ENCODE measurements around the gene C7orf25.

Gene C7orf25

DNA sequence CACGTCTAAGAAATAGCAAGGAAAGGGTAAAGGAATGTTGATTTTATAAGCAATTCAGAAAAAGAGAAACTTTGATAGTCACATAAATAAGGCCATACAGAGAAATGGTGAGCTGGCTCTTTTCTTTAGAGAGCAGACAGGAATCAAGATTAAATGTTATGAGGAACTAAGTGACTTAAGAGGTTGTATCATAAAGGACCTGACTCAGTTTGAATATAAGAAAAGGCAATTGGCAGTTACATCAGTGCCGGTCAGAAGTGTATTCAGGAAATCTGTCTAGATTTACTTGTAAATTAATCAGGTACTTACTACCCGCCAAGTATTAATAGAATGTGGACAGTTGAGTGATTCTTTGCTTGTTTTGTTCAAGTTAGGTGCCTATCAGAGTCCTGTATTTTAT, 22.4 kb upstream of the C7orf25 start:
- TF ChIP-seq ZNF677 (tag by site-specific recombination; IDR thresholded peaks at IDR 0.05): no peak
- TF ChIP-seq, protein P1, sequence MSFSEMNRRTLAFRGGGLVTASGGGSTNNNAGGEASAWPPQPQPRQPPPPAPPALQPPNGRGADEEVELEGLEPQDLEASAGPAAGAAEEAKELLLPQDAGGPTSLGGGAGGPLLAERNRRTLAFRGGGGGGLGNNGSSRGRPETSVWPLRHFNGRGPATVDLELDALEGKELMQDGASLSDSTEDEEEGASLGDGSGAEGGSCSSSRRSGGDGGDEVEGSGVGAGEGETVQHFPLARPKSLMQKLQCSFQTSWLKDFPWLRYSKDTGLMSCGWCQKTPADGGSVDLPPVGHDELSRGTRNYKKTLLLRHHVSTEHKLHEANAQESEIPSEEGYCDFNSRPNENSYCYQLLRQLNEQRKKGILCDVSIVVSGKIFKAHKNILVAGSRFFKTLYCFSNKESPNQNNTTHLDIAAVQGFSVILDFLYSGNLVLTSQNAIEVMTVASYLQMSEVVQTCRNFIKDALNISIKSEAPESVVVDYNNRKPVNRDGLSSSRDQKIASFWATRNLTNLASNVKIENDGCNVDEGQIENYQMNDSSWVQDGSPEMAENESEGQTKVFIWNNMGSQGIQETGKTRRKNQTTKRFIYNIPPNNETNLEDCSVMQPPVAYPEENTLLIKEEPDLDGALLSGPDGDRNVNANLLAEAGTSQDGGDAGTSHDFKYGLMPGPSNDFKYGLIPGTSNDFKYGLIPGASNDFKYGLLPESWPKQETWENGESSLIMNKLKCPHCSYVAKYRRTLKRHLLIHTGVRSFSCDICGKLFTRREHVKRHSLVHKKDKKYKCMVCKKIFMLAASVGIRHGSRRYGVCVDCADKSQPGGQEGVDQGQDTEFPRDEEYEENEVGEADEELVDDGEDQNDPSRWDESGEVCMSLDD (tag by site-specific recombination; IDR thresholded peaks at IDR 0.05): no peak
- no peak for TF ChIP-seq ZNF184 (tag by site-specific recombination; IDR thresholded peaks at IDR 0.05)
- no peak for TF ChIP-seq WT1 (tag by site-specific recombination; IDR thresholded peaks at IDR 0.05)
- TF ChIP-seq ZNF837 (tag by site-specific recombination; IDR thresholded peaks at IDR 0.05): no peak
- Histone ChIP-seq H3K4me3 (ENCODE audit: low read depth, low read length) (no peak overlapping the region), H3K36me3 (ENCODE audit: control insufficient read depth in 2 of 2, insufficient read depth in 1 of 2, low read length in 2 of 2) (peaks cover 35 to 40% of the 10 kb centered on the region in 2 experiments), H3K9me3 (ENCODE audit: control insufficient read depth, insufficient read depth, low read depth, low read length) (no peaks in the 10 kb centered on the region), H3K4me1 (ENCODE audit: control insufficient read depth, insufficient read depth, low read length) (no peaks in the 10 kb centered on the region), H3K27ac (ENCODE audit: extremely low read depth, low read depth, low read length) (no peak overlapping the region)
- ChIA-PET CTCF (interaction anchor here (0.8 to 1.2 kb wide), 3 partner anchors 9 to 993 kb away, joined by 3 to 4 read pairs (median 3); no protein-coding TSS in a partner anchor), POLR2A (no interaction called here)

DNA sequence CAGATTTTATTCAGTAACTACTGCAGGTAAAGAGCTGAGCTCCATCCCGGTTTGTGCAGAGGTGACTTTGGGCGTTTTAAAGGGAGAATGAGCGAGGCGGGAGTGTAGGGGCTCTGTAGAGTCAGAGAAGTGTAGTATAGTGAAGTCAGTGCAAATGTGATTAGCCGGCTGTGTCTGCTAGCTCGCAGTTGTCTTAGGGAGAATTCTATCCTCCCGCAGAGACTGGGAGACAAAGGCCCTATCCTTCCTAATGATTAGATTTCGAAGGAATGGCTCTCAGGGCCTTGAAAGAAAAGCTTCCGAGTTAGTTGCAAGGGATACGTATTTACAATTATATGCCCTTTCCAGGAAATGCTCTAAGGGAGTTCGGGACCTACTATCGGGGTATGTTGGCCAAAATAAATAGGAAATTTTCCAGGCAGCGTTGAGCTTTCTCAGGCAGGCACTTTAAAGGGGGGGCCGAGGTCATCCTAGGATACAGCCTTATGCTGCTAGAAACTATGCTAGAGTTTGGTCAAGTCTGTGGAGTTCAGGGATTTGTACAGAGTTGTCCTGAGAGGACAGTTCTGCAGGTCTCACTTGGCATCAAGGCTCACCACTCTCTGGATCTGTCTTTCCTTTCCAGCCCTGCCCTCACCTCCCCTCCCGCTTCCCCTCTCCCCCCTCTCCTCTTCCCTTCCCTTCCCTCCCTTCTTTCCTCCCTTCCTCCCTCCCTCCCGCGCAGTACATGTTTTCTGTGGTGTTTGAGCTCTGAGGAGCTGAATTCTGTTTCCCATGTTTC, 21.1 kb upstream of the C7orf25 start:
- TF ChIP-seq, protein P2, sequence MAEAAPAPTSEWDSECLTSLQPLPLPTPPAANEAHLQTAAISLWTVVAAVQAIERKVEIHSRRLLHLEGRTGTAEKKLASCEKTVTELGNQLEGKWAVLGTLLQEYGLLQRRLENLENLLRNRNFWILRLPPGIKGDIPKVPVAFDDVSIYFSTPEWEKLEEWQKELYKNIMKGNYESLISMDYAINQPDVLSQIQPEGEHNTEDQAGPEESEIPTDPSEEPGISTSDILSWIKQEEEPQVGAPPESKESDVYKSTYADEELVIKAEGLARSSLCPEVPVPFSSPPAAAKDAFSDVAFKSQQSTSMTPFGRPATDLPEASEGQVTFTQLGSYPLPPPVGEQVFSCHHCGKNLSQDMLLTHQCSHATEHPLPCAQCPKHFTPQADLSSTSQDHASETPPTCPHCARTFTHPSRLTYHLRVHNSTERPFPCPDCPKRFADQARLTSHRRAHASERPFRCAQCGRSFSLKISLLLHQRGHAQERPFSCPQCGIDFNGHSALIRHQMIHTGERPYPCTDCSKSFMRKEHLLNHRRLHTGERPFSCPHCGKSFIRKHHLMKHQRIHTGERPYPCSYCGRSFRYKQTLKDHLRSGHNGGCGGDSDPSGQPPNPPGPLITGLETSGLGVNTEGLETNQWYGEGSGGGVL (tag by site-specific recombination; IDR thresholded peaks at IDR 0.05): peak; percentile 95
- TF ChIP-seq PRDM1 (tag by site-specific recombination; IDR thresholded peaks at IDR 0.05): peak; percentile 66
- TF ChIP-seq ZNF366 (tag by site-specific recombination; conservative IDR thresholded peaks at IDR 0.05): peak; percentile 66
- peak; percentile 77 for TF ChIP-seq WT1 (tag by site-specific recombination; IDR thresholded peaks at IDR 0.05)
- 0 out of 2 replicates have a peak, but pooled peaks have one; percentile 20 for TF ChIP-seq ZNF660 (tag by site-specific recombination; IDR thresholded peaks at IDR 0.05)
- peak; percentile 54 for TF ChIP-seq ZBTB17 (tag by site-specific recombination; IDR thresholded peaks at IDR 0.05)
- TF ChIP-seq TRIM28 (IDR thresholded peaks at IDR 0.05; ENCODE audit: borderline replicate concordance, low read length): no peak
- TF ChIP-seq ZNF202 (tag by site-specific recombination; IDR thresholded peaks at IDR 0.05; ENCODE audit: borderline replicate concordance): no peak
- TF ChIP-seq ZNF341 (tag by site-specific recombination; IDR thresholded peaks at IDR 0.05; ENCODE audit: low read depth): peak; percentile 31; the same call in 1 of the 2 replicates
- Histone ChIP-seq H3K4me3 (ENCODE audit: low read depth, low read length) (peak overlapping the region; percentile 94), H3K36me3 (ENCODE audit: control insufficient read depth in 2 of 2, insufficient read depth in 1 of 2, low read length in 2 of 2) (peaks cover 23 to 29% of the 10 kb centered on the region in 2 experiments), H3K9me3 (ENCODE audit: control insufficient read depth, insufficient read depth, low read depth, low read length) (no peaks in the 10 kb centered on the region), H3K27ac (ENCODE audit: extremely low read depth, low read depth, low read length) (peak overlapping the region; percentile 43; the same call in 1 of the 2 replicates), H3K4me1 (ENCODE audit: control insufficient read depth, insufficient read depth, low read length) (no peaks in the 10 kb centered on the region)
- ChIA-PET CTCF (interaction anchor here (0.6 to 4.4 kb wide), 9 partner anchors 8 to 992 kb away, joined by 3 to 20 read pairs (median 5); no protein-coding TSS in a partner anchor), POLR2A (interaction anchor here (0.7 to 1.7 kb wide), 8 partner anchors 9 to 650 kb away, joined by 3 to 13 read pairs (median 5); partner anchors contain the start of gene STK17A)

DNA sequence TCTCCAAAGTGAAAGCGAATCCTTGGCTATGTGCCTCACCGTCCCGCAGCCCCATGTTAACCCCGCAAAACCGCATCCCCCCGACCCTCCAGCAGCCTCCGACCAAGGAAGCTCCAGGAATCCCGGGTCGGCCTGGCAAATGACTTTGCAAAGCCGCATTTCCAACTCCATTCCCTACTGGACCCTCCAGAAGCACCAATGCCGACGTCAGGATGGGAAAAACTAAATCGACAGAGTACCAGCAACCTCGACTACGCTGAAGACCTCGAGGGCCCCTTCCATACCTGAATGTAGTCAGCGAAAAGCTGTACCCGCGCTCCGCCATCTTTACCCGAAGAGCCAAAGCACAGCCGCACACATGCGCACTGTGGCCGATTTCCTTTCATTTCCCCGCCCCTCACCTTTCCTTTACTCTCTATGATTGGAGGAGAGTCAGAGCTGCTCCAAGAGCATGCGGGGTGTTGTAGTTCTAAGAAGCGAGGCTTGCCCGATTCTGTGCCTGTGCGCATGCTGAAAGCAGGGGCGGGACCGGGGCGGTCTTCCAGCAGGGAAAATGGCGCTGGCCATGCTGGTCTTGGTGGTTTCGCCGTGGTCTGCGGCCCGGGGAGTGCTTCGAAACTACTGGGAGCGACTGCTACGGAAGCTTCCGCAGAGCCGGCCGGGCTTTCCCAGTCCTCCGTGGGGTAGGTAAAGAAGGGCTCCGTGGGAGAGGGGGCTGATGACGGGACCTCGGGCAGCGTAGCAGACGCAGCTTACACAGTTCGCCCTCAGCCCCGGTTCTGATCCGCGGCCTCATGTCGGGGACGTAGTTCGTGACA, 20.2 kb upstream of the C7orf25 start, which contains the start of the genes MRPL32 and PSMA2:
TSS of gene MRPL32 (plus strand) at position 543 of the 818 bp plus-strand sequence. CDS start at position 554, 11 bp downstream.
TSS of gene PSMA2 (minus strand) at position 341 of the 818 bp plus-strand sequence. CDS start at position 325, 16 bp downstream.
- peak within 1 kb of the TSS; percentile 62; the same call in 1 of the 2 replicates for H3K27ac ChIP-seq (ENCODE audit: extremely low read depth, low read depth, low read length)
- TF ChIP-seq KLF8 (tag by site-specific recombination; IDR thresholded peaks at IDR 0.05): peak; percentile 57
- TF ChIP-seq, protein P3, sequence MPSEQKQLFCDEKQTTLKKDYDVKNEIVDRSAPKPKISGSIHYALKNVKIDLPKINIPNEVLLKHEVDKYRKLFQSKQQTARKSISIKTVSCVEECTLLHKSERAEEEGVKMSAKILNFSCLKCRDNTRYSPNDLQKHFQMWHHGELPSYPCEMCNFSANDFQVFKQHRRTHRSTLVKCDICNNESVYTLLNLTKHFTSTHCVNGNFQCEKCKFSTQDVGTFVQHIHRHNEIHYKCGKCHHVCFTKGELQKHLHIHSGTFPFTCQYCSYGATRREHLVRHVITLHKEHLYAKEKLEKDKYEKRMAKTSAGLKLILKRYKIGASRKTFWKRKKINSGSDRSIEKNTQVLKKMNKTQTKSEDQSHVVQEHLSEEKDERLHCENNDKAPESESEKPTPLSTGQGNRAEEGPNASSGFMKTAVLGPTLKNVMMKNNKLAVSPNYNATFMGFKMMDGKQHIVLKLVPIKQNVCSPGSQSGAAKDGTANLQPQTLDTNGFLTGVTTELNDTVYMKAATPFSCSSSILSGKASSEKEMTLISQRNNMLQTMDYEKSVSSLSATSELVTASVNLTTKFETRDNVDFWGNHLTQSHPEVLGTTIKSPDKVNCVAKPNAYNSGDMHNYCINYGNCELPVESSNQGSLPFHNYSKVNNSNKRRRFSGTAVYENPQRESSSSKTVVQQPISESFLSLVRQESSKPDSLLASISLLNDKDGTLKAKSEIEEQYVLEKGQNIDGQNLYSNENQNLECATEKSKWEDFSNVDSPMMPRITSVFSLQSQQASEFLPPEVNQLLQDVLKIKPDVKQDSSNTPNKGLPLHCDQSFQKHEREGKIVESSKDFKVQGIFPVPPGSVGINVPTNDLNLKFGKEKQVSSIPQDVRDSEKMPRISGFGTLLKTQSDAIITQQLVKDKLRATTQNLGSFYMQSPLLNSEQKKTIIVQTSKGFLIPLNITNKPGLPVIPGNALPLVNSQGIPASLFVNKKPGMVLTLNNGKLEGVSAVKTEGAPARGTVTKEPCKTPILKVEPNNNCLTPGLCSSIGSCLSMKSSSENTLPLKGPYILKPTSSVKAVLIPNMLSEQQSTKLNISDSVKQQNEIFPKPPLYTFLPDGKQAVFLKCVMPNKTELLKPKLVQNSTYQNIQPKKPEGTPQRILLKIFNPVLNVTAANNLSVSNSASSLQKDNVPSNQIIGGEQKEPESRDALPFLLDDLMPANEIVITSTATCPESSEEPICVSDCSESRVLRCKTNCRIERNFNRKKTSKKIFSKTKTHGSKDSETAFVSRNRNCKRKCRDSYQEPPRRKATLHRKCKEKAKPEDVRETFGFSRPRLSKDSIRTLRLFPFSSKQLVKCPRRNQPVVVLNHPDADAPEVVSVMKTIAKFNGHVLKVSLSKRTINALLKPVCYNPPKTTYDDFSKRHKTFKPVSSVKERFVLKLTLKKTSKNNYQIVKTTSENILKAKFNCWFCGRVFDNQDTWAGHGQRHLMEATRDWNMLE (tag by site-specific recombination; conservative IDR thresholded peaks at IDR 0.05; ENCODE audit: low read depth): no peak
- peak; percentile 76; the same call in 1 of the 2 replicates for TF ChIP-seq KLF7 (tag by site-specific recombination; IDR thresholded peaks at IDR 0.05; ENCODE audit: borderline replicate concordance)
- no peak for TF ChIP-seq ZNF10 (tag by site-specific recombination; IDR thresholded peaks at IDR 0.05)

More for the DNA sequence above, 20.2 kb upstream of the C7orf25 start, which contains the start of the genes MRPL32 and PSMA2:
- ChIA-PET CTCF (interaction anchor here (0.6 to 4.4 kb wide), 12 partner anchors 8 to 991 kb away, joined by 3 to 20 read pairs (median 4); partner anchors contain the start of gene STK17A), POLR2A (interaction anchor here (0.7 to 1.7 kb wide), 14 partner anchors 8 to 797 kb away, joined by 3 to 13 read pairs (median 4); partner anchors contain the start of genes C7orf25, COA1 and STK17A)
- peak within 1 kb of the TSS; percentile 94 for H3K4me3 ChIP-seq (ENCODE audit: low read depth, low read length)
- H3K36me3 ChIP-seq (ENCODE audit: control insufficient read depth in 2 of 2, insufficient read depth in 1 of 2, low read length in 2 of 2): peaks cover 16 to 32% of the 10 kb centered on the region in 2 experiments
- H3K9me3 ChIP-seq (ENCODE audit: control insufficient read depth, insufficient read depth, low read depth, low read length): no peaks in the 10 kb centered on the region
- H3K4me1 ChIP-seq (ENCODE audit: control insufficient read depth, insufficient read depth, low read length): no peaks in the 10 kb centered on the region
